Liver (tissue), 9 donors: ENCODE results near the gene TENT5C. TPM values are rescaled to one million over a fixed set of nuclear protein-coding genes. Genes with fewer than 3 reads are reported as not detected.

Experiments used
- DNase-seq: peaks from one replicate; pipeline ENCODE4 v3.0.0-alpha.2; 2017; ENCODE audit warnings: low spot score
- H3K27ac ChIP-seq, 2 donors: one replicate each; pipeline ENCODE4 v1.7.0; 2013; ENCODE audit warnings: inconsistent platforms in 2 of 2, low read length in 2 of 2, control low read depth in 1 of 2, low read depth in 1 of 2, mild to moderate bottlenecking in 1 of 2
- H3K27me3 ChIP-seq, 4 donors: one replicate each; pipeline versions ENCODE4 v1.6.1 to v1.7.0; 2013; ENCODE audit warnings: low read length in 3 of 4, inconsistent platforms in 1 of 4, mild to moderate bottlenecking in 1 of 4, moderate library complexity in 1 of 4; ENCODE audit not compliant: control insufficient read depth in 4 of 4, insufficient read depth in 4 of 4
- H3K36me3 ChIP-seq, 4 donors: one replicate each; pipeline versions ENCODE4 v1.6.1 to v1.7.0; 2013; ENCODE audit warnings: low read length in 3 of 4, mild to moderate bottlenecking in 3 of 4, low read depth in 1 of 4, moderate library complexity in 1 of 4; ENCODE audit not compliant: control insufficient read depth in 4 of 4, insufficient read depth in 3 of 4
- H3K4me1 ChIP-seq, 4 donors: one replicate each; pipeline versions ENCODE4 v1.6.1 to v1.7.0; 2013; ENCODE audit warnings: low read length in 3 of 4, mild to moderate bottlenecking in 3 of 4, moderate library complexity in 1 of 4; ENCODE audit not compliant: control insufficient read depth in 4 of 4, insufficient read depth in 4 of 4
- H3K4me3 ChIP-seq, 3 donors: one replicate each; pipeline versions ENCODE4 v1.6.1 to v1.7.0; 2013; ENCODE audit warnings: low read length in 3 of 3, control low read depth in 1 of 3, low read depth in 1 of 3, mild to moderate bottlenecking in 1 of 3
- H3K9ac ChIP-seq, 2 donors: one replicate each; pipeline ENCODE4 v1.7.0; 2013; ENCODE audit warnings: low read length in 2 of 2, mild to moderate bottlenecking in 2 of 2, moderate library complexity in 2 of 2, control low read depth in 1 of 2, low read depth in 1 of 2
- H3K9me3 ChIP-seq, 4 donors: one replicate each; pipeline versions ENCODE4 v1.6.1 to v1.7.0; 2013; ENCODE audit warnings: low read length in 3 of 4; ENCODE audit not compliant: control insufficient read depth in 4 of 4
- ATF3 ChIP-seq: IDR thresholded peaks from 2 replicates; pipeline ENCODE4 v1.6.1; 2016; ENCODE audit warnings: antibody characterized with exemption
- EGR1 ChIP-seq, 2 donors: IDR thresholded peaks; 2 replicates each; pipeline ENCODE4 v1.6.1; 2016 to 2018; ENCODE audit warnings: antibody characterized with exemption in 2 of 2, low read depth in 2 of 2
- FOXA1 ChIP-seq: IDR thresholded peaks from 2 replicates; pipeline ENCODE4 v1.6.1; 2016; ENCODE audit warnings: antibody characterized with exemption
- FOXA2 ChIP-seq: IDR thresholded peaks from 2 replicates; pipeline ENCODE4 v1.6.1; 2016; ENCODE audit warnings: antibody characterized with exemption
- GABPA ChIP-seq, 2 donors: IDR thresholded peaks in 1 of 2; conservative IDR thresholded peaks in 1 of 2; 2 replicates each; pipeline ENCODE4 v1.6.1; 2016; ENCODE audit warnings: antibody characterized with exemption in 2 of 2, mild to moderate bottlenecking in 1 of 2, moderate library complexity in 1 of 2
- HNF4A ChIP-seq, 2 donors: conservative IDR thresholded peaks; 2 replicates each; pipeline ENCODE4 v1.6.1; 2016; ENCODE audit warnings: antibody characterized with exemption in 2 of 2, mild to moderate bottlenecking in 2 of 2
- HNF4G ChIP-seq: IDR thresholded peaks from 2 replicates; pipeline ENCODE4 v1.6.1; 2016; ENCODE audit warnings: antibody characterized with exemption
- JUND ChIP-seq, 2 donors: IDR thresholded peaks; 2 replicates each; pipeline ENCODE4 v1.6.1; 2016; ENCODE audit warnings: antibody characterized with exemption in 2 of 2
- MAX ChIP-seq: IDR thresholded peaks from 2 replicates; pipeline ENCODE4 v1.6.1; 2016; ENCODE audit warnings: antibody characterized with exemption
- NR2F2 ChIP-seq: IDR thresholded peaks from 2 replicates; pipeline ENCODE4 v1.6.1; 2016; ENCODE audit warnings: antibody characterized with exemption
- RAD21 ChIP-seq, 2 donors: IDR thresholded peaks; 2 replicates each; pipeline ENCODE4 v1.6.1; 2016; ENCODE audit warnings: antibody characterized with exemption in 2 of 2, mild to moderate bottlenecking in 2 of 2
- RXRA ChIP-seq, 2 donors: IDR thresholded peaks; 2 replicates each; pipeline ENCODE4 v1.6.1; 2017 to 2018; ENCODE audit warnings: antibody characterized with exemption in 2 of 2, mild to moderate bottlenecking in 1 of 2
- SP1 ChIP-seq: IDR thresholded peaks from 2 replicates; pipeline ENCODE4 v1.6.1; 2018; ENCODE audit warnings: antibody characterized with exemption, mild to moderate bottlenecking
- TAF1 ChIP-seq: conservative IDR thresholded peaks from 2 replicates; pipeline ENCODE4 v1.6.1; 2016; ENCODE audit warnings: antibody characterized with exemption, mild to moderate bottlenecking
- YY1 ChIP-seq: IDR thresholded peaks from 2 replicates; pipeline ENCODE4 v1.6.1; 2016; ENCODE audit warnings: antibody characterized with exemption, mild to moderate bottlenecking
- ZBTB33 ChIP-seq: IDR thresholded peaks from 2 replicates; pipeline ENCODE4 v1.6.1; 2016; ENCODE audit warnings: antibody characterized with exemption
- WGBS: extraction: QIAGEN DNeasy Blood & Tissue Kit; methylation state at CpG from one replicate; pipeline ENCODE4 v1.1.7; 2013; 5-methylcytosine and 5-hydroxymethylcytosine counted together
- polyA plus RNA-seq, 2 donors: library from polyadenylated mRNA; stranded (reverse) in 1 of 2; unstranded in 1 of 2; fragments of 200-250 nt in 1 of 2; fragments of >200 nt in 1 of 2; fragmentation: Nextera tagmentation in 1 of 2; extraction: Ambion mirVana in 1 of 2; gene quantifications; one replicate each; pipeline versions ENCODE4 v1.2.1 to v1.2.3, GENCODE V29; 2013 to 2015
- total RNA-seq, 2 donors: library from RNA; depleted of rRNA; stranded (reverse); fragments of >200 nt; gene quantifications; one replicate each; pipeline ENCODE4 v1.2.3, GENCODE V29; 2014
- TF ChIP-seq, protein P1 (sequence below): IDR thresholded peaks from 2 replicates; pipeline ENCODE4 v1.6.1; 2016; ENCODE audit warnings: antibody characterized with exemption, mild to moderate bottlenecking
- TF ChIP-seq, protein P2 (sequence below): fragments of 150-350 bp; IDR thresholded peaks from 2 replicates; pipeline ENCODE4 v1.5.1; 2017; ENCODE audit warnings: improper control_type of control experiment, low read depth, low read length; ENCODE audit not compliant: missing input control
- donor health status: healthy.
- donor health status: healthy.
- donor health status: healthy.
- donor health status: healthy.
- donor health status: healthy.

The TENT5C gene
- total and polyA plus RNA-seq, 4 donors: 1.1 to 200 (median 4.8) TPM

- H3K9ac ChIP-seq: no peak overlapping the region
- no peaks in the 10 kb centered on the region for H3K4me1 ChIP-seq
- H3K4me3 ChIP-seq: no peak overlapping the region
- no peaks in the 10 kb centered on the region for H3K27me3 ChIP-seq
- DNase-seq: no peak
- H3K9me3 ChIP-seq: no peaks in the 10 kb centered on the region
- TF ChIP-seq HNF4A (conservative IDR thresholded peaks at IDR 0.05): no peak
- TF ChIP-seq NR2F2: no peak
- no peak for TF ChIP-seq TAF1
- no peak for TF ChIP-seq EGR1 (IDR thresholded peaks at IDR 0.05; ENCODE audit: low read depth in 2 of 2)
- no peak for TF ChIP-seq ZBTB33
- TF ChIP-seq RXRA (IDR thresholded peaks at IDR 0.05): no peak
- no peak for TF ChIP-seq RAD21 (IDR thresholded peaks at IDR 0.05)
- no peak for TF ChIP-seq JUND (IDR thresholded peaks at IDR 0.05)
- no peak for TF ChIP-seq YY1
- no peak for TF ChIP-seq ATF3
- TF ChIP-seq MAX: no peak
- no peak for TF ChIP-seq HNF4G
- TF ChIP-seq GABPA (IDR thresholded peaks at IDR 0.05 in 1 of 2, conservative IDR thresholded peaks at IDR 0.05 in 1 of 2): no peak
- TF ChIP-seq FOXA1: no peak
- no peak overlapping the region for H3K27ac ChIP-seq
- 96% methylated on average over 6 of the region's 6 CpGs for WGBS
- H3K36me3 ChIP-seq: peaks cover 0 to 11% (median 10%) of the 10 kb centered on the region in 4 donors
These were observed 14.6 kb downstream of the TENT5C start for GRCh38 chr1:117620440-117620839.

- no peaks in the 10 kb centered on the region for H3K27me3 ChIP-seq
- no peaks in the 10 kb centered on the region for H3K4me1 ChIP-seq
- H3K36me3 ChIP-seq: peaks cover 0 to 11% (median 10%) of the 10 kb centered on the region in 4 donors
- no peak for TF ChIP-seq JUND (IDR thresholded peaks at IDR 0.05)
- no peak for TF ChIP-seq MAX
- TF ChIP-seq RAD21 (IDR thresholded peaks at IDR 0.05): no peak
- TF ChIP-seq TAF1: no peak
- no peak for TF ChIP-seq FOXA2
- TF ChIP-seq RXRA (IDR thresholded peaks at IDR 0.05): no peak
- TF ChIP-seq FOXA1: no peak
- TF ChIP-seq HNF4A (conservative IDR thresholded peaks at IDR 0.05): no peak
- no peak for TF ChIP-seq NR2F2
- TF ChIP-seq ZBTB33: no peak
- TF ChIP-seq HNF4G: no peak
- TF ChIP-seq EGR1 (IDR thresholded peaks at IDR 0.05; ENCODE audit: low read depth in 2 of 2): no peak
- TF ChIP-seq SP1: no peak
- TF ChIP-seq, protein P1, sequence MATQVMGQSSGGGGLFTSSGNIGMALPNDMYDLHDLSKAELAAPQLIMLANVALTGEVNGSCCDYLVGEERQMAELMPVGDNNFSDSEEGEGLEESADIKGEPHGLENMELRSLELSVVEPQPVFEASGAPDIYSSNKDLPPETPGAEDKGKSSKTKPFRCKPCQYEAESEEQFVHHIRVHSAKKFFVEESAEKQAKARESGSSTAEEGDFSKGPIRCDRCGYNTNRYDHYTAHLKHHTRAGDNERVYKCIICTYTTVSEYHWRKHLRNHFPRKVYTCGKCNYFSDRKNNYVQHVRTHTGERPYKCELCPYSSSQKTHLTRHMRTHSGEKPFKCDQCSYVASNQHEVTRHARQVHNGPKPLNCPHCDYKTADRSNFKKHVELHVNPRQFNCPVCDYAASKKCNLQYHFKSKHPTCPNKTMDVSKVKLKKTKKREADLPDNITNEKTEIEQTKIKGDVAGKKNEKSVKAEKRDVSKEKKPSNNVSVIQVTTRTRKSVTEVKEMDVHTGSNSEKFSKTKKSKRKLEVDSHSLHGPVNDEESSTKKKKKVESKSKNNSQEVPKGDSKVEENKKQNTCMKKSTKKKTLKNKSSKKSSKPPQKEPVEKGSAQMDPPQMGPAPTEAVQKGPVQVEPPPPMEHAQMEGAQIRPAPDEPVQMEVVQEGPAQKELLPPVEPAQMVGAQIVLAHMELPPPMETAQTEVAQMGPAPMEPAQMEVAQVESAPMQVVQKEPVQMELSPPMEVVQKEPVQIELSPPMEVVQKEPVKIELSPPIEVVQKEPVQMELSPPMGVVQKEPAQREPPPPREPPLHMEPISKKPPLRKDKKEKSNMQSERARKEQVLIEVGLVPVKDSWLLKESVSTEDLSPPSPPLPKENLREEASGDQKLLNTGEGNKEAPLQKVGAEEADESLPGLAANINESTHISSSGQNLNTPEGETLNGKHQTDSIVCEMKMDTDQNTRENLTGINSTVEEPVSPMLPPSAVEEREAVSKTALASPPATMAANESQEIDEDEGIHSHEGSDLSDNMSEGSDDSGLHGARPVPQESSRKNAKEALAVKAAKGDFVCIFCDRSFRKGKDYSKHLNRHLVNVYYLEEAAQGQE: no peak
- no peak for TF ChIP-seq GABPA (IDR thresholded peaks at IDR 0.05 in 1 of 2, conservative IDR thresholded peaks at IDR 0.05 in 1 of 2)
- TF ChIP-seq YY1: no peak
- TF ChIP-seq, protein P2, sequence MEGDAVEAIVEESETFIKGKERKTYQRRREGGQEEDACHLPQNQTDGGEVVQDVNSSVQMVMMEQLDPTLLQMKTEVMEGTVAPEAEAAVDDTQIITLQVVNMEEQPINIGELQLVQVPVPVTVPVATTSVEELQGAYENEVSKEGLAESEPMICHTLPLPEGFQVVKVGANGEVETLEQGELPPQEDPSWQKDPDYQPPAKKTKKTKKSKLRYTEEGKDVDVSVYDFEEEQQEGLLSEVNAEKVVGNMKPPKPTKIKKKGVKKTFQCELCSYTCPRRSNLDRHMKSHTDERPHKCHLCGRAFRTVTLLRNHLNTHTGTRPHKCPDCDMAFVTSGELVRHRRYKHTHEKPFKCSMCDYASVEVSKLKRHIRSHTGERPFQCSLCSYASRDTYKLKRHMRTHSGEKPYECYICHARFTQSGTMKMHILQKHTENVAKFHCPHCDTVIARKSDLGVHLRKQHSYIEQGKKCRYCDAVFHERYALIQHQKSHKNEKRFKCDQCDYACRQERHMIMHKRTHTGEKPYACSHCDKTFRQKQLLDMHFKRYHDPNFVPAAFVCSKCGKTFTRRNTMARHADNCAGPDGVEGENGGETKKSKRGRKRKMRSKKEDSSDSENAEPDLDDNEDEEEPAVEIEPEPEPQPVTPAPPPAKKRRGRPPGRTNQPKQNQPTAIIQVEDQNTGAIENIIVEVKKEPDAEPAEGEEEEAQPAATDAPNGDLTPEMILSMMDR: no peak
- TF ChIP-seq ATF3: no peak
- 93% methylated on average over 4 of the region's 4 CpGs for WGBS
- no peak overlapping the region for H3K4me3 ChIP-seq
- no peak overlapping the region for H3K27ac ChIP-seq
- DNase-seq: no peak
- H3K9me3 ChIP-seq: no peaks in the 10 kb centered on the region
- H3K9ac ChIP-seq: no peak overlapping the region
These were observed 15.5 kb downstream of the TENT5C start for GRCh38 chr1:117621316-117621715.
